HEK293T (cell line): ENCODE measurements around the gene PDIA6.

Experiments used
- ELF4 ChIP-seq: fragments of 450-650 bp; IDR thresholded peaks from 2 replicates; pipeline ENCODE4 v1.6.1; 2017; ENCODE audit warnings: antibody characterized with exemption
- FOXA1 ChIP-seq: fragments of 450-650 bp; IDR thresholded peaks from 2 replicates; pipeline ENCODE4 v1.6.1; 2016; ENCODE audit warnings: mild to moderate bottlenecking
- FOXM1 ChIP-seq: fragments of 450-650 bp; IDR thresholded peaks from 2 replicates; pipeline ENCODE4 v1.6.1; 2017; ENCODE audit warnings: mild to moderate bottlenecking, borderline replicate concordance
- NFRKB ChIP-seq: fragments of 450-650 bp; IDR thresholded peaks from 2 replicates; pipeline ENCODE4 v1.6.1; 2016; ENCODE audit warnings: mild to moderate bottlenecking, moderate library complexity
- SP1 ChIP-seq: fragments of 450-650 bp; IDR thresholded peaks from 2 replicates; pipeline ENCODE4 v1.6.1; 2017
- TARDBP ChIP-seq: fragments of 450-650 bp; IDR thresholded peaks from 2 replicates; pipeline ENCODE4 v1.6.1; 2016

DNA sequence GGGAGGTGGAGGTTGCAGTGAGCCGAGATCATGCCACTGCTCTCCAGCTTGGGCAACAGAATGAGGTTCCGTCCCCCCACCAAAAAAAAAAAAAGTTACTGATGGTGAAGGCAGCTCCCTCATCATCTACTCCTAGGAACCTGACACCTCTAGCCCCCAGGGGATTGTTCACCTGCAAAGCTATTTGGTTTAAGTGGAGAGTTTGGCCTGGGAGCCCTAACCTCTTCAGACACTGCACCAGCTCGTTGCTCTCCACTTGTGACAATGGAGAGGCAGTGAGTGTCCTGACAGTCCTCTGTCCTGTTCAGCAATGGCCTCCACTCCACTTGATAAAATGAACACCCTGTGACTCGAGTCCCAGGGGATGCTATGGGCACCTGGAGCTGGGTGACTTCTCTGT is 47.7 kb downstream of the PDIA6 start:
- no peak for TF ChIP-seq ELF4
- no peak for TF ChIP-seq SP1
- TF ChIP-seq FOXA1 = no peak
- TF ChIP-seq FOXM1 = no peak
- no peak for TF ChIP-seq TARDBP
- TF ChIP-seq NFRKB = no peak
